ENCODE measurements around the gene GPR155.

The GPR155 gene, protein sequence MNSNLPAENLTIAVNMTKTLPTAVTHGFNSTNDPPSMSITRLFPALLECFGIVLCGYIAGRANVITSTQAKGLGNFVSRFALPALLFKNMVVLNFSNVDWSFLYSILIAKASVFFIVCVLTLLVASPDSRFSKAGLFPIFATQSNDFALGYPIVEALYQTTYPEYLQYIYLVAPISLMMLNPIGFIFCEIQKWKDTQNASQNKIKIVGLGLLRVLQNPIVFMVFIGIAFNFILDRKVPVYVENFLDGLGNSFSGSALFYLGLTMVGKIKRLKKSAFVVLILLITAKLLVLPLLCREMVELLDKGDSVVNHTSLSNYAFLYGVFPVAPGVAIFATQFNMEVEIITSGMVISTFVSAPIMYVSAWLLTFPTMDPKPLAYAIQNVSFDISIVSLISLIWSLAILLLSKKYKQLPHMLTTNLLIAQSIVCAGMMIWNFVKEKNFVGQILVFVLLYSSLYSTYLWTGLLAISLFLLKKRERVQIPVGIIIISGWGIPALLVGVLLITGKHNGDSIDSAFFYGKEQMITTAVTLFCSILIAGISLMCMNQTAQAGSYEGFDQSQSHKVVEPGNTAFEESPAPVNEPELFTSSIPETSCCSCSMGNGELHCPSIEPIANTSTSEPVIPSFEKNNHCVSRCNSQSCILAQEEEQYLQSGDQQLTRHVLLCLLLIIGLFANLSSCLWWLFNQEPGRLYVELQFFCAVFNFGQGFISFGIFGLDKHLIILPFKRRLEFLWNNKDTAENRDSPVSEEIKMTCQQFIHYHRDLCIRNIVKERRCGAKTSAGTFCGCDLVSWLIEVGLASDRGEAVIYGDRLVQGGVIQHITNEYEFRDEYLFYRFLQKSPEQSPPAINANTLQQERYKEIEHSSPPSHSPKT

DNA sequence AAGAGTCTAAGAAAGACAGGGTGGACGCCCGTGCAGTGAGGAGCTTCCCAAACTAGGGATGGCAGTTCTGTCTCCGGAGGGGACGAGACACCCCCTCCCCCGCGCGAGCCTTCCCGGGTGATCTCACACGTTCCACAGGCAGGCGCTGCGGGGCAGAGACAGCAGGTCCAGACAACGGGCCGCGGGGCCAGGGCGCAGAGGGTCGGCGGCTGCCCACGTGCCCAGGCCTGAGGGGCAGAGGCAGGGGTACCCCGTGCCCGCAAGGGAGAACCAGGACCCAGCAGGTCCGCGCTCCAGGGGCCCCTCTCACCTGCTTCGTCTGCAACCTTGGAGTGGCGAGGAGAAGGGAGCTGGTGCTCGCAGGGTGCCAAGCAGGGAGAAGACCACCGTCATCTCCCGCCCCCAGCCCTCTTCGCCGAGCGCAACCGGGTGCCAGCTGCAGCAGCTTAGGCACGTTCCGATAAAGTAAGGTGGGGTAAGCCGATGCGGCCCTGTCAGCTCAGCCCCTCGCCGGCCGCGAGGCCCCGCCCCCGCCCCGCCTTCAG is at the start of gene GPR155:
Gene GPR155 (minus strand): TSS at position 467 of the 545 bp plus-strand sequence. CDS start 5,073 bp downstream, outside the sequence.
- TF ChIP-seq, protein P1, sequence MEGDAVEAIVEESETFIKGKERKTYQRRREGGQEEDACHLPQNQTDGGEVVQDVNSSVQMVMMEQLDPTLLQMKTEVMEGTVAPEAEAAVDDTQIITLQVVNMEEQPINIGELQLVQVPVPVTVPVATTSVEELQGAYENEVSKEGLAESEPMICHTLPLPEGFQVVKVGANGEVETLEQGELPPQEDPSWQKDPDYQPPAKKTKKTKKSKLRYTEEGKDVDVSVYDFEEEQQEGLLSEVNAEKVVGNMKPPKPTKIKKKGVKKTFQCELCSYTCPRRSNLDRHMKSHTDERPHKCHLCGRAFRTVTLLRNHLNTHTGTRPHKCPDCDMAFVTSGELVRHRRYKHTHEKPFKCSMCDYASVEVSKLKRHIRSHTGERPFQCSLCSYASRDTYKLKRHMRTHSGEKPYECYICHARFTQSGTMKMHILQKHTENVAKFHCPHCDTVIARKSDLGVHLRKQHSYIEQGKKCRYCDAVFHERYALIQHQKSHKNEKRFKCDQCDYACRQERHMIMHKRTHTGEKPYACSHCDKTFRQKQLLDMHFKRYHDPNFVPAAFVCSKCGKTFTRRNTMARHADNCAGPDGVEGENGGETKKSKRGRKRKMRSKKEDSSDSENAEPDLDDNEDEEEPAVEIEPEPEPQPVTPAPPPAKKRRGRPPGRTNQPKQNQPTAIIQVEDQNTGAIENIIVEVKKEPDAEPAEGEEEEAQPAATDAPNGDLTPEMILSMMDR (IDR thresholded peaks at IDR 0.05; ENCODE audit: low read length, missing control alignments) = no peak
- DNase-seq (ENCODE audit: low read depth) = peak; percentile 24

DNA sequence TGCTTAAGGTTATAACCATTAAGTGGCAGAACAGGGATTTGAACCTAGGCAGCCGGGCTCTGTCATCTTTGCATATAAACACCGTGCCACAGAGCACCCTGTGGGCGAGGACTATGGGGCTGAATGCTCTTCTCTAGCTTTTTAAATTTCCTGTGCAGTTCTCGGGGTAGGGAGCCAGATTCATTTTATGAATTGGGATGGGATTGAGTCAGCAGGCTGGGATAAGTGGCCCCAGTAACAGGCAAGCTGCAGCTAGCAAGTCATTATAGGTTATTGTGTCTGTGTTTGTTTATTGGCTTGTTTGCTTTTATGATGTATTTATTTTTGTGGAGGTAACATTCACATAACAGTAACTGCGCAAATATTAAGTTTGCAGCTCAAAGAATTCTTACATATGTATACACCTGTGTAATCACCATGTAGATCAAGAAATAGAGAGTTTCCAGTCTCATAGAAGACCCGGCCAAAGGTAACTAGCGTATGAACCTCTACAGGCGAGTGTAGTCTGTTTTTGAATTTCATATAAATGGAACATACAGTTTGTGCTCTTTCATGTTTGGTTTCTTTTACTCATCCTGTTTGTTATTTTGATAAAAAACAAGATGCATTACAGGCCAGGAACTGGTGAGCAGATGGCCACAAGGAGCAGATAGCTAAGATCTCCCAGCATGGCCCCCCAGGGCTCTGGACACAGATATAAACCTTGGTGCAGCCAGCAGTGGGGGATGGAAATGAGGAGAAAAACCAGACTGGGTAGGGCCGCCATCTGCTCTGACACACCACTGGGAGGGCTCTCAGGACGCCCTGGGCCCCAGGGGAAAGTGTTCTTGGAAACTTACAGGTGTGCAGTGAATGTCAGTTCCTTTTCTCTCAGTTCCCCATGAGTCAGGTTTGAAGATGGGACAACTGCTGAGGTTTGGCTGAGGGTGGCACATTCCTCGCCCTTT is 49.2 kb upstream of the GPR155 start:
- no peak overlapping the region for H3K4me3 ChIP-seq (replicated peaks; ENCODE audit: low read depth, low read length)
- DNase-seq (ENCODE audit: low read depth) = no peak
- TF ChIP-seq, protein P1 (IDR thresholded peaks at IDR 0.05; ENCODE audit: low read length, missing control alignments) = no peak

More for the DNA sequence above, at the start of gene GPR155:
- peak within 1 kb of the TSS; percentile 87 for H3K4me3 ChIP-seq (replicated peaks; ENCODE audit: low read depth, low read length)

DNA sequence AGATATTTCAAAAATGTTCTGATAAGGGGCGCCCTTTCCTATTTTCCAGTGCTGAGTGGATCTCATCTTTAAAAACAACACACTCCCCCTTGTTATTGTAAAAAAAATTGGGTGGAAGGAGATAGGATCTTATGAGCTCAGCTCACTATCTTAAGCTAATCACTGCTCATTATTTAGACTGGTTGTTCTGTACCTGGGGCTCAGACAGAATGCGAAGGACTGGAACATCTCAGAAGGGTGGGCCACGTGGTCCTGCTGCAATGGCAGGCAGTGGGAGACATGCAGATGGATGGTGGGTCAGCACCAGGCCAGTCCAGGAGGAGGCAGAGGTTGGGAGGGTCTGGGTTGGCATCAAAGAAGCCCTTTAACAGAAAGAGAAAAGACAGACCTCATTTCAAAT is 48.3 kb upstream of the GPR155 start:
- no peak overlapping the region for H3K4me3 ChIP-seq (replicated peaks; ENCODE audit: low read depth, low read length)
- TF ChIP-seq, protein P1 (IDR thresholded peaks at IDR 0.05; ENCODE audit: low read length, missing control alignments) = no peak
- DNase-seq (ENCODE audit: low read depth) = no peak

DNA sequence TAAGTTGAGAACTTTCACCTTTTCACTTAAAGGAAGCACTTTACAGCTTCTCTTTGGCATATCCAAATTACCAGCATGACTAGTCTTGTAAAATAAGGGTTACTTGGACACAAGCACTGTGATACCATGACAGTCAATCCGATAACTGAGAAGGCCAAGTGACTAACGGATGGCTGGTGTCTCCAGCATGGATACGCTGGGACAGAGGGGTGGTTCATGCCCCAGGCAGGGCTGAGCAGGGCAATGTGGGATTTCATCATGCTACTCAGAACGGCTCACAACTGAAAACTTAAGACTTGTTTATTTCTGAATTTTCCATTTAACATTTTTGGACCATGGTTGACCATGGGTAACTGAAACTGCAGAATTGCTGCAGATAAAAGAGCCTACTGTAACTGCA is 43.1 kb upstream of the GPR155 start:
- DNase-seq (ENCODE audit: low read depth) = no peak
- TF ChIP-seq, protein P1 (IDR thresholded peaks at IDR 0.05; ENCODE audit: low read length, missing control alignments) = no peak
- no peak overlapping the region for H3K4me3 ChIP-seq (replicated peaks; ENCODE audit: low read depth, low read length)

DNA sequence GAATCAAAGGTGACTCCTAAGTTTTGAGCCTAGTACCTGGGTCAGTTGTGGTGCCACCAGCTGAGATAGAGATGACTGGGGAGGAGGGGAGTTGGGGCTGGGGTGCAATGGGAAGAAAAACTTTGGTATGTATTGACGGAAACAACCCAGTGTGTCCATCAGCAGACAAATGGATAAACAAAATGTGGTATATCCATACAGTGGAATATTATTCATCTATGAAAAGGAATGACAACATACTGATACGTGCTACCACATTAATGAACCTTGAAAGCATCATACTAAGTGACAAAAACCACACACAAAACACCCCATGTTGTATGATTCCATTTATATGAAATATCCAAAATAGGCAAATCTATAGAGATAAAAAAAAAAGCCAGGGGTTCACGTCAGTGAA is 41.1 kb upstream of the GPR155 start:
- no peak for DNase-seq (ENCODE audit: low read depth)
- TF ChIP-seq, protein P1 (IDR thresholded peaks at IDR 0.05; ENCODE audit: low read length, missing control alignments) = no peak
- H3K4me3 ChIP-seq (replicated peaks; ENCODE audit: low read depth, low read length) = no peak overlapping the region
